GM04504 (cell line): Measurements from ENCODE around the gene RSPH10B.
A peak's percentile ranks its signal among the peaks of the same experiment; 100 is the strongest.
"Not testable (repeated sequence)": the region's sequence is repeated elsewhere in the genome, so short reads cannot be mapped to it uniquely, and the experiment has no call there.

Experiments used
- DNase-seq: peaks from one replicate; pipeline ENCODE4 v3.0.0-alpha.2; 2012; ENCODE audit warnings: low read depth

RSPH10B gene

GRCh38 chr7:5970347-5970911, at the start of gene RSPH10B:
RSPH10B (minus strand) TSS chr7:5970689; CDS start chr7:5967116, 3,573 bp downstream.
- not testable (repeated sequence) for DNase-seq

GRCh38 chr7:6016653-6016966, 46.1 kb upstream of the RSPH10B start:
- no peak for DNase-seq

GRCh38 chr7:6015917-6016652, 45.6 kb upstream of the RSPH10B start:
- DNase-seq: peak; percentile 76

GRCh38 chr7:6012355-6013104, 42.0 kb upstream of the RSPH10B start:
- DNase-seq: no peak

- DNase-seq: no peak
Observed at GRCh38 chr7:6011541-6011940, 41.1 kb upstream of the RSPH10B start.

GRCh38 chr7:6010370-6010769, 39.9 kb upstream of the RSPH10B start:
- DNase-seq: not testable (repeated sequence)

GRCh38 chr7:6008668-6009611, 38.5 kb upstream of the RSPH10B start, which contains the start of the genes AIMP2 and PMS2:
AIMP2 (plus strand) TSS chr7:6009272; CDS start chr7:6009364, 92 bp downstream.
PMS2 (minus strand) TSS chr7:6009049; CDS start chr7:6009019, 30 bp downstream.
- DNase-seq: peak; percentile 98

GRCh38 chr7:6007835-6008590, 37.5 kb upstream of the RSPH10B start:
- not testable (repeated sequence) for DNase-seq

GRCh38 chr7:6007386-6007785, 36.9 kb upstream of the RSPH10B start:
- DNase-seq: no peak

- peak; percentile 26 for DNase-seq
Observed at GRCh38 chr7:5997210-5997808, 26.8 kb upstream of the RSPH10B start.

GRCh38 chr7:5987061-5987460, 16.6 kb upstream of the RSPH10B start:
- not testable (repeated sequence) for DNase-seq

- DNase-seq: not testable (repeated sequence)
Observed at GRCh38 chr7:5979680-5980314, 9.3 kb upstream of the RSPH10B start.

- DNase-seq: not testable (repeated sequence)
Observed at GRCh38 chr7:5973580-5973979, 3.1 kb upstream of the RSPH10B start.

- not testable (repeated sequence) for DNase-seq
Observed at GRCh38 chr7:5963810-5964209, 6.7 kb downstream of the RSPH10B start.

GRCh38 chr7:5963205-5963604, 7.3 kb downstream of the RSPH10B start:
- not testable (repeated sequence) for DNase-seq

GRCh38 chr7:5934945-5935450, 35.5 kb downstream of the RSPH10B start:
- not testable (repeated sequence) for DNase-seq

GRCh38 chr7:5931905-5932644, 38.4 kb downstream of the RSPH10B start:
- DNase-seq: not testable (repeated sequence)

- not testable (repeated sequence) for DNase-seq
Observed at GRCh38 chr7:5931250-5931649, 39.2 kb downstream of the RSPH10B start.

- DNase-seq: not testable (repeated sequence)
Observed at GRCh38 chr7:5930290-5930689, 40.2 kb downstream of the RSPH10B start.
